K562 (cell line): ENCODE measurements around the gene IFT22. TPM values are rescaled to one million over a fixed set of nuclear protein-coding genes. Genes with fewer than 3 reads are reported as not detected.

ENCODE experiments used
- ATAC-seq: fragments of 200-7000 bp; cut with Tn5 transposase; 3 replicates; pipeline ENCODE4 v1.9.1; 2020; ENCODE audit warnings: moderate library complexity
- BruUV-seq: library from RNA; stranded (reverse); fragments of 400-500 nt; replicated peaks from 2 replicates; lab custom pipeline; 2021; lab: Mats Ljungman, UMichigan
- CTCF ChIA-PET: fragments of 300-600 bp; formaldehyde crosslinking; extraction: SDS; loops from one replicate; lab custom pipeline; 2021; ENCODE audit warnings: low intra/inter-chr PET ratio; lab: Yijun Ruan, JAX
- POLR2A ChIA-PET: fragments of 300-600, 350-650 bp; sonication (Branson Sonifier 250); formaldehyde crosslinking; extraction: SDS; loops from one replicate; lab custom pipeline; 2021; ENCODE audit warnings: antibody characterized with exemption, inconsistent platforms; lab: Yijun Ruan, JAX
- DNase-seq, 4 experiments: peaks; one replicate each; pipeline versions ENCODE4 v3.0.0 to v3.0.0-alpha.2; 2011 to 2018; ENCODE audit warnings: low spot score in 3 of 4, mixed read lengths in 3 of 4; ENCODE audit errors: extremely low read depth in 1 of 4
- FAIRE-seq: peaks from 2 replicates; lab custom pipeline; 2011; peaks lifted over from hg19 to GRCh38; lab: Jason Lieb, UNC
- H2AFZ ChIP-seq: 2 replicates; pipeline ENCODE4 v1.6.0; 2011; ENCODE audit warnings: low read depth, low read length, control low read depth, inconsistent platforms
- H3K27ac ChIP-seq: fragments of 200-600 bp; 3 replicates; pipeline ENCODE4 v1.8.0; 2011; ENCODE audit warnings: low read depth, mild to moderate bottlenecking, control low read depth, inconsistent platforms, low read length, moderate library complexity, mixed read lengths; ENCODE audit errors: extremely low read depth
- H3K27me3 ChIP-seq, 2 experiments: fragments of 300-600 bp in 1 of 2; 2 replicates in 1 of 2; 3 replicates in 1 of 2; pipeline versions ENCODE4 v1.6.0 to v1.8.0; 2011; ENCODE audit warnings: inconsistent platforms in 2 of 2, low read length in 2 of 2, mild to moderate bottlenecking in 1 of 2, mixed read lengths in 1 of 2, moderate library complexity in 1 of 2; ENCODE audit not compliant: control insufficient read depth in 2 of 2, insufficient read depth in 2 of 2
- H3K36me3 ChIP-seq: fragments of 300-600 bp; 3 replicates; pipeline ENCODE4 v1.8.0; 2011; ENCODE audit warnings: mild to moderate bottlenecking, low read length, inconsistent platforms; ENCODE audit not compliant: control insufficient read depth, insufficient read depth
- H3K4me1 ChIP-seq, 2 experiments: fragments of 200-600 bp in 1 of 2; replicated peaks in 1 of 2; 2 replicates in 1 of 2; 3 replicates in 1 of 2; pipeline versions ENCODE4 v1.5.1 to v1.8.0; 2011; ENCODE audit warnings: inconsistent platforms in 2 of 2, low read length in 2 of 2, mild to moderate bottlenecking in 1 of 2, mixed read lengths in 1 of 2, moderate library complexity in 1 of 2; ENCODE audit not compliant: control insufficient read depth in 2 of 2, insufficient read depth in 2 of 2
- H3K4me2 ChIP-seq: 2 replicates; pipeline ENCODE4 v1.6.1; 2011; ENCODE audit warnings: low read length, control low read depth, inconsistent platforms, mixed read lengths; ENCODE audit not compliant: insufficient read depth
- H3K4me3 ChIP-seq: fragments of 200-600 bp; sonication (generic), shearing (Covaris generic); 2 replicates; pipeline ENCODE4 v1.5.1; 2016; ENCODE audit warnings: control low read depth, inconsistent platforms
- H3K79me2 ChIP-seq: fragments of 200-600 bp; 3 replicates; pipeline ENCODE4 v1.8.0; 2011; ENCODE audit warnings: low read length, inconsistent platforms; ENCODE audit not compliant: control insufficient read depth, insufficient read depth
- H3K9ac ChIP-seq, 2 experiments: 2 replicates each; pipeline versions ENCODE4 v1.6.0 to v1.6.1; 2011; ENCODE audit warnings: low read depth in 2 of 2, low read length in 2 of 2, control low read depth in 1 of 2, inconsistent platforms in 1 of 2, mild to moderate bottlenecking in 1 of 2, mixed read lengths in 1 of 2; ENCODE audit not compliant: insufficient read depth in 1 of 2
- H3K9me1 ChIP-seq: one replicate; pipeline ENCODE4 v1.6.0; 2011; ENCODE audit warnings: inconsistent platforms, mild to moderate bottlenecking, low read length, moderate library complexity; ENCODE audit not compliant: control insufficient read depth, insufficient read depth
- H3K9me3 ChIP-seq: replicated peaks from 2 replicates; pipeline ENCODE4 v1.5.1; 2011; ENCODE audit warnings: low read depth, low read length, inconsistent platforms; ENCODE audit not compliant: control insufficient read depth, insufficient read depth
- H4K20me1 ChIP-seq: replicated peaks from 2 replicates; pipeline ENCODE4 v1.6.1; 2011; ENCODE audit warnings: low read length, inconsistent platforms, mixed read lengths; ENCODE audit not compliant: control insufficient read depth, insufficient read depth
- BRF1 ChIP-seq: IDR thresholded peaks from 3 replicates; pipeline ENCODE4 v1.6.1; 2011; ENCODE audit warnings: borderline replicate concordance, mild to moderate bottlenecking; ENCODE audit not compliant: insufficient read length; ENCODE audit errors: extremely low read depth
- MAX ChIP-seq: sonication (generic); formaldehyde crosslinking; IDR thresholded peaks from 2 replicates; pipeline ENCODE4 v1.9.0; 2022; ENCODE audit warnings: mild to moderate bottlenecking, missing genetic modification reagents
- MTA2 ChIP-seq: fragments of 450-650 bp; IDR thresholded peaks from 2 replicates; pipeline ENCODE4 v1.6.1; 2016; ENCODE audit warnings: low read depth
- NRF1 ChIP-seq, 2 experiments: fragments of 450-650 bp; IDR thresholded peaks in 1 of 2; conservative IDR thresholded peaks in 1 of 2; 2 replicates each; pipeline ENCODE4 v1.6.1; 2014; ENCODE audit warnings: mild to moderate bottlenecking in 2 of 2
- RBFOX2 ChIP-seq: fragments of 200-400 bp; formaldehyde crosslinking; IDR thresholded peaks from 2 replicates; pipeline ENCODE4 v1.6.1; 2017; ENCODE audit warnings: low read depth, mild to moderate bottlenecking, low read length, moderate library complexity
- RBM15 ChIP-seq: fragments of 200-400 bp; formaldehyde crosslinking; IDR thresholded peaks from 2 replicates; pipeline ENCODE4 v1.6.1; 2018; ENCODE audit warnings: mild to moderate bottlenecking, low read length, moderate library complexity; ENCODE audit not compliant: insufficient read depth
- RBM17 ChIP-seq: fragments of 200-400 bp; formaldehyde crosslinking; IDR thresholded peaks from 2 replicates; pipeline ENCODE4 v1.6.1; 2017; ENCODE audit warnings: low read depth, mild to moderate bottlenecking, low read length, borderline replicate concordance
- SPI1 ChIP-seq: IDR thresholded peaks from 2 replicates; pipeline ENCODE4 v1.6.1; 2011; ENCODE audit warnings: low read depth, low read length, control low read depth, borderline replicate concordance
- TFE3 ChIP-seq: fragments of 450-650 bp; formaldehyde crosslinking; IDR thresholded peaks from 2 replicates; pipeline ENCODE4 v1.4.0; 2020; ENCODE audit warnings: mild to moderate bottlenecking, mixed read lengths
- ZNF282 ChIP-seq: sonication (generic); formaldehyde crosslinking; IDR thresholded peaks from 2 replicates; pipeline ENCODE4 v1.8.1; 2023; ENCODE audit warnings: missing genetic modification reagents
- ZNF780A ChIP-seq: fragments of 250-450 bp; sonication (Bioruptor Pico); IDR thresholded peaks from 2 replicates; pipeline ENCODE4 v1.5.0; 2021; ENCODE audit warnings: mild to moderate bottlenecking
- ZSCAN32 ChIP-seq: fragments of 450-650 bp; formaldehyde crosslinking; IDR thresholded peaks from 2 replicates; pipeline ENCODE4 v1.4.0; 2020; ENCODE audit warnings: mild to moderate bottlenecking, moderate library complexity
- WGBS: fragments of 100-300 bp; shearing (Covaris generic); methylation state at CpG from one replicate; pipeline ENCODE4 v1.1.6; 2016; ENCODE audit warnings: low coverage, mixed read lengths; ENCODE audit not compliant: insufficient coverage; ENCODE audit errors: missing lambda C conversion rate; 5-methylcytosine and 5-hydroxymethylcytosine counted together
- in situ Hi-C: fragments of 300-500 bp; cut with MboI; formaldehyde crosslinking; loops from 4 replicates; pipeline ENCODE4 v1.15.0; 2018; ENCODE audit warnings: inconsistent platforms, mixed read lengths
- intact Hi-C: fragments of 100-400 bp; cut with micrococcal nuclease; formaldehyde crosslinking; loops from 2 replicates; pipeline ENCODE4 v1.14.2; 2022
- polyA plus RNA-seq, 8 experiments: library from polyadenylated mRNA; depleted of rRNA in 4 of 8; stranded (reverse) in 5 of 8; unstranded in 3 of 8; fragments of >200 nt; fragmentation: Nextera tagmentation in 2 of 8; fragmentation: Illumina TruSeq in 1 of 8; extraction: Ambion mirVana in 2 of 8; extraction: Trizol in 1 of 8; gene quantifications; 2 replicates each; pipeline versions ENCODE4 v1.2.1 to v1.2.3, GENCODE V29; 2011 to 2014; ENCODE audit warnings: inconsistent platforms in 1 of 8, missing spikeins in 1 of 8
- total RNA-seq, 7 experiments: library from RNA; depleted of rRNA in 6 of 7; stranded (reverse); fragments of >200 nt in 6 of 7; fragmentation: Illumina TruSeq in 2 of 7; extraction: Trizol in 2 of 7; gene quantifications; 2 replicates each; pipeline versions ENCODE4 v1.2.1 to v1.2.3, GENCODE V29; 2011 to 2021; ENCODE audit warnings: low replicate concordance in 1 of 7

IFT22 gene
- total and polyA plus RNA-seq, 9 of the 15 experiments (the other 6 are each of a cell fraction or from before 2014, with no cell fraction given), result 6.3 to 18.2 (median 7.7) TPM

GRCh38 chr7:101365956-101366355, 44.3 kb upstream of the IFT22 start:
- in situ Hi-C loops (no loop called here), intact Hi-C loops (loop anchor here (10.0 kb wide), 1 partner anchor 49 kb away; no protein-coding TSS in a partner anchor)
- DNase-seq (no peak), FAIRE-seq (no peak), ATAC-seq (no peak)
- no peaks in the 10 kb centered on the region for H3K9me3 ChIP-seq
- TF ChIP-seq BRF1 (no peak), MTA2 (no peak), NRF1 (conservative IDR thresholded peaks at IDR 0.05 in 1 of 2, IDR thresholded peaks at IDR 0.05 in 1 of 2) (no peak), RBFOX2 (no peak), ZNF282 (no peak), TFE3 (CRISPR knock-in tag) (no peak), ZSCAN32 (no peak), RBM17 (no peak), ZNF780A (CRISPR knock-in tag) (no peak), MAX (CRISPR knock-in tag) (no peak), SPI1 (no peak), RBM15 (no peak)
- H3K9ac ChIP-seq, result no peak overlapping the region
- no peaks in the 10 kb centered on the region; the same call in 1 of the 2 replicates for H4K20me1 ChIP-seq
- WGBS, result 7% methylated on average over 2 of the region's 2 CpGs
- BruUV-seq, result no TSS peak
- H2AFZ ChIP-seq, result no peak overlapping the region
- H3K4me3 ChIP-seq, result no peak overlapping the region
- H3K27me3 ChIP-seq, result peaks cover 14 to 38% of the 10 kb centered on the region in 2 experiments; a peak in 3 of 5 replicates
- CTCF ChIA-PET, result no interaction called here
- POLR2A ChIA-PET, result no interaction called here
- H3K4me2 ChIP-seq, result no peak overlapping the region
- H3K27ac ChIP-seq, result no peak overlapping the region
- H3K4me1 ChIP-seq, result peaks cover 0 to 12% of the 10 kb centered on the region in 2 experiments; a peak in 2 of 5 replicates
- H3K9me1 ChIP-seq, result no peaks in the 10 kb centered on the region
- no peaks in the 10 kb centered on the region for H3K79me2 ChIP-seq
- no peaks in the 10 kb centered on the region for H3K36me3 ChIP-seq
